HCT116 (cell line): ENCODE data around the gene ZNF516. TPM values are rescaled to one million over a fixed set of nuclear protein-coding genes. Genes with fewer than 3 reads are reported as not detected.

Source experiments
- ATAC-seq: fragments of 200-7000 bp; cut with Tn5 transposase; 2 replicates; pipeline ENCODE4 v1.9.1; 2020; ENCODE audit warnings: mild to moderate bottlenecking, moderate library complexity
- BruUV-seq: library from RNA; stranded (reverse); fragments of 400-500 nt; replicated peaks from 2 replicates; lab custom pipeline; 2021; lab: Mats Ljungman, UMichigan
- CTCF ChIA-PET: fragments of 300-600 bp; sonication (Branson Sonifier 250); formaldehyde crosslinking; loops from one replicate; lab custom pipeline; 2021; ENCODE audit warnings: antibody characterized with exemption; lab: Charles Lee
- POLR2A ChIA-PET: fragments of 300-600, 350-600 bp; sonication (Branson Sonifier 250); formaldehyde crosslinking; loops from one replicate; lab custom pipeline; 2021; ENCODE audit warnings: antibody characterized with exemption; lab: Charles Lee
- RAD21 ChIA-PET, 2 experiments: fragments of 300-600 bp; sonication (Branson Sonifier 250); formaldehyde crosslinking; loops; one replicate each; lab custom pipeline; 2023; ENCODE audit warnings: low total read pairs in 2 of 2; ENCODE audit not compliant: uncharacterized antibody in 2 of 2, unreplicated experiment in 2 of 2, low non-redundant PET in 1 of 2; lab: Charles Lee
- DNase-seq: peaks from one replicate; pipeline ENCODE4 v3.0.0-alpha.2; 2010; ENCODE audit warnings: low read depth, low spot score
- H2AFZ ChIP-seq: fragments of 200-600 bp; shearing (Covaris generic), sonication (generic); 2 replicates; pipeline ENCODE4 v1.6.1; 2017; ENCODE audit warnings: low read depth, mixed run types, mixed read lengths, antibody characterized with exemption, low read length; ENCODE audit not compliant: poor library complexity, severe bottlenecking
- H3K27ac ChIP-seq: 2 replicates; pipeline ENCODE4 v1.5.1; 2012; ENCODE audit warnings: low read depth, low read length
- H3K27me3 ChIP-seq: fragments of 200-600 bp; sonication (generic); 2 replicates; pipeline ENCODE4 v1.6.1; 2016; ENCODE audit warnings: mixed run types, low read length, mixed read lengths; ENCODE audit not compliant: insufficient read depth
- H3K36me3 ChIP-seq, 2 experiments: fragments of 200-500 bp in 1 of 2; fragments of 200-600 bp in 1 of 2; sonication (Bioruptor generic) in 1 of 2; sonication (generic) in 1 of 2; 2 replicates each; pipeline versions ENCODE4 v1.5.1 to v1.6.1; 2014 to 2016; ENCODE audit warnings: low read length in 2 of 2, inconsistent platforms in 1 of 2, mixed read lengths in 1 of 2, mixed run types in 1 of 2; ENCODE audit not compliant: insufficient read depth in 2 of 2, control insufficient read depth in 1 of 2
- H3K4me1 ChIP-seq, 2 experiments: fragments of 200-600 bp in 1 of 2; sonication (generic) in 1 of 2; 2 replicates each; pipeline versions ENCODE4 v1.5.1 to v1.6.1; 2012 to 2017; ENCODE audit warnings: low read length in 2 of 2, inconsistent platforms in 1 of 2, mild to moderate bottlenecking in 1 of 2, mixed read lengths in 1 of 2, mixed run types in 1 of 2, moderate library complexity in 1 of 2; ENCODE audit not compliant: insufficient read depth in 2 of 2, control insufficient read depth in 1 of 2
- H3K4me2 ChIP-seq: fragments of 200-600 bp; sonication (generic); 2 replicates; pipeline ENCODE4 v1.6.1; 2017; ENCODE audit warnings: mixed run types, low read length, mixed read lengths
- H3K4me3 ChIP-seq, 2 experiments: fragments of 200-600 bp in 1 of 2; sonication (generic) in 1 of 2; replicated peaks in 1 of 2; 2 replicates each; pipeline ENCODE4 v1.5.1; 2011 to 2016; ENCODE audit warnings: low read length in 2 of 2, control low read depth in 1 of 2, low read depth in 1 of 2, mild to moderate bottlenecking in 1 of 2, mixed read lengths in 1 of 2, mixed run types in 1 of 2
- H3K79me2 ChIP-seq: fragments of 200-600 bp; sonication (generic); 2 replicates; pipeline ENCODE4 v1.6.1; 2017; ENCODE audit warnings: mild to moderate bottlenecking, mixed run types, low read length, moderate library complexity, mixed read lengths; ENCODE audit not compliant: insufficient read depth
- H3K9ac ChIP-seq: fragments of 200-600 bp; sonication (generic); 2 replicates; pipeline ENCODE4 v1.6.1; 2016; ENCODE audit warnings: low read length, mixed read lengths
- H3K9me2 ChIP-seq: fragments of 200-600 bp; sonication (generic), shearing (Covaris generic); 2 replicates; pipeline ENCODE4 v1.6.1; 2017; ENCODE audit warnings: mixed run types, mild to moderate bottlenecking, moderate library complexity; ENCODE audit not compliant: insufficient read depth
- H3K9me3 ChIP-seq, 2 experiments: fragments of 200-500 bp in 1 of 2; fragments of 200-600 bp in 1 of 2; sonication (Bioruptor generic) in 1 of 2; sonication (generic) in 1 of 2; 2 replicates each; pipeline ENCODE4 v1.6.1; 2014 to 2017; ENCODE audit warnings: low read length in 2 of 2, mixed read lengths in 2 of 2, inconsistent platforms in 1 of 2, low read depth in 1 of 2, mild to moderate bottlenecking in 1 of 2, mixed run types in 1 of 2, moderate library complexity in 1 of 2; ENCODE audit not compliant: control insufficient read depth in 1 of 2, insufficient read depth in 1 of 2
- H4K20me1 ChIP-seq: fragments of 200-600 bp; sonication (generic), shearing (Covaris generic); 2 replicates; pipeline ENCODE4 v1.6.1; 2017; ENCODE audit warnings: mixed run types, mild to moderate bottlenecking, moderate library complexity; ENCODE audit not compliant: insufficient read depth
- CBX3 ChIP-seq: IDR thresholded peaks from 2 replicates; pipeline ENCODE4 v1.6.1; 2012; ENCODE audit warnings: low read depth
- EGR1 ChIP-seq: IDR thresholded peaks from 2 replicates; pipeline ENCODE4 v1.6.1; 2012; ENCODE audit warnings: low read depth
- FOSL1 ChIP-seq: IDR thresholded peaks from 2 replicates; pipeline ENCODE4 v1.6.1; 2012; ENCODE audit warnings: low read depth
- POLR2A ChIP-seq: IDR thresholded peaks from 2 replicates; pipeline ENCODE4 v1.7.0; 2011; ENCODE audit warnings: borderline replicate concordance; ENCODE audit not compliant: insufficient read depth, insufficient read length; ENCODE audit errors: extremely low read depth
- POLR2AphosphoS5 ChIP-seq: IDR thresholded peaks from 2 replicates; pipeline ENCODE4 v1.6.1; 2011; ENCODE audit warnings: mild to moderate bottlenecking, low read depth, low read length, moderate library complexity
- RAD21 ChIP-seq: IDR thresholded peaks from 2 replicates; pipeline ENCODE4 v1.6.1; 2012; ENCODE audit warnings: low read depth, mild to moderate bottlenecking
- SP1 ChIP-seq: IDR thresholded peaks from 2 replicates; pipeline ENCODE4 v1.6.1; 2012; ENCODE audit warnings: low read depth
- TCF7L2 ChIP-seq: IDR thresholded peaks from 2 replicates; pipeline ENCODE4 v1.7.0; 2011; ENCODE audit warnings: borderline replicate concordance, inconsistent platforms; ENCODE audit not compliant: insufficient read depth, insufficient read length; ENCODE audit errors: extremely low read depth
- YY1 ChIP-seq: IDR thresholded peaks from 2 replicates; pipeline ENCODE4 v1.6.1; 2011; ENCODE audit warnings: low read length, low read depth, moderate library complexity, mild to moderate bottlenecking; ENCODE audit not compliant: insufficient replicate concordance; ENCODE audit errors: extremely low read depth
- ZFX ChIP-seq: fragments of 450-650 bp; IDR thresholded peaks from 2 replicates; pipeline ENCODE4 v1.6.1; 2017
- ZNF274 ChIP-seq: fragments of 200-500 bp; sonication (Bioruptor generic); IDR thresholded peaks from 2 replicates; pipeline ENCODE4 v1.6.1; 2014; ENCODE audit warnings: mild to moderate bottlenecking, low read depth, low read length, inconsistent platforms
- intact Hi-C: fragments of 100-400 bp; cut with micrococcal nuclease; formaldehyde crosslinking; loops from 2 replicates; pipeline ENCODE4 v1.10.0; 2022
- total RNA-seq: library from RNA; stranded (reverse); gene quantifications from one replicate; pipeline ENCODE4 v1.2.1, GENCODE V29; 2021; ENCODE audit not compliant: unreplicated experiment
- TF ChIP-seq, protein P1 (sequence below): IDR thresholded peaks from 2 replicates; pipeline ENCODE4 v1.6.1; 2012
- TF ChIP-seq, protein P2 (sequence below), 3 experiments: fragments of 200-600 bp in 1 of 3; sonication (generic) in 1 of 3; IDR thresholded peaks in 2 of 3; conservative IDR thresholded peaks in 1 of 3; 2 replicates each; pipeline ENCODE4 v1.5.1; 2012 to 2017; ENCODE audit warnings: low read depth in 2 of 3, low read length in 2 of 3, antibody characterized with exemption in 1 of 3, borderline replicate concordance in 1 of 3, control low read depth in 1 of 3, mild to moderate bottlenecking in 1 of 3, mixed read lengths in 1 of 3, mixed run types in 1 of 3, moderate library complexity in 1 of 3; ENCODE audit not compliant: insufficient read depth in 1 of 3

Gene ZNF516
- total RNA-seq, 1 experiment from 2014 or later, result 32.0 TPM

DNA sequence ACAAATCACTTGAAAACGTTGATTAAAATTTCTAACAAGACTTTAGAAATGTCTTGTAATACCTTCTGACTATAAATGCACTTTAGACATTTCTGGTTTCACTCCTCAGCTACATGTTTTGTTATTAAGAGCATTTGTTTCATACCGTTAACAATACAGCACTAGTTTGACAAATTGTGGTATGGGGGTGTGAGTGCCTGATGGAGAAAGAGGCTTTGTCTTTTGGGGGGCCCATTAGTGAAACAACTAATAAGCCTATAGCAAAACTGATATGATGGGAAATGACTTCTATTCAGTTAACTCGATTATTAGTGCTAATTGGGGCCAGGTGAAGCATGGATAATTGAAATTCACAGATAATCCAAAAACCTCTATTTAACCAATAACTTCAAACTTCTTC is 30.9 kb upstream of the ZNF516 start:
- Histone ChIP-seq H3K4me1 (0 out of 4 replicates have a peak, but pooled peaks cover 0 to 4% of the 10 kb centered on the region in 2 experiments), H3K4me2 (peak overlapping the region; percentile 75), H3K9ac (no peak overlapping the region), H3K9me3 (no peaks in the 10 kb centered on the region), H4K20me1 (no peaks in the 10 kb centered on the region), H3K4me3 (no peak overlapping the region), H3K36me3 (no peaks in the 10 kb centered on the region), H3K27me3 (peaks cover 36% of the 10 kb centered on the region), H3K79me2 (no peaks in the 10 kb centered on the region), H3K27ac (no peak overlapping the region), H2AFZ (no peak overlapping the region), H3K9me2 (no peaks in the 10 kb centered on the region)
- no peak for TF ChIP-seq EGR1
- TF ChIP-seq, protein P1, sequence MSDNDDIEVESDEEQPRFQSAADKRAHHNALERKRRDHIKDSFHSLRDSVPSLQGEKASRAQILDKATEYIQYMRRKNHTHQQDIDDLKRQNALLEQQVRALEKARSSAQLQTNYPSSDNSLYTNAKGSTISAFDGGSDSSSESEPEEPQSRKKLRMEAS, result no peak
- no peak for TF ChIP-seq TCF7L2
- no peak for TF ChIP-seq SP1
- no peak for TF ChIP-seq ZNF274
- TF ChIP-seq, protein P2, sequence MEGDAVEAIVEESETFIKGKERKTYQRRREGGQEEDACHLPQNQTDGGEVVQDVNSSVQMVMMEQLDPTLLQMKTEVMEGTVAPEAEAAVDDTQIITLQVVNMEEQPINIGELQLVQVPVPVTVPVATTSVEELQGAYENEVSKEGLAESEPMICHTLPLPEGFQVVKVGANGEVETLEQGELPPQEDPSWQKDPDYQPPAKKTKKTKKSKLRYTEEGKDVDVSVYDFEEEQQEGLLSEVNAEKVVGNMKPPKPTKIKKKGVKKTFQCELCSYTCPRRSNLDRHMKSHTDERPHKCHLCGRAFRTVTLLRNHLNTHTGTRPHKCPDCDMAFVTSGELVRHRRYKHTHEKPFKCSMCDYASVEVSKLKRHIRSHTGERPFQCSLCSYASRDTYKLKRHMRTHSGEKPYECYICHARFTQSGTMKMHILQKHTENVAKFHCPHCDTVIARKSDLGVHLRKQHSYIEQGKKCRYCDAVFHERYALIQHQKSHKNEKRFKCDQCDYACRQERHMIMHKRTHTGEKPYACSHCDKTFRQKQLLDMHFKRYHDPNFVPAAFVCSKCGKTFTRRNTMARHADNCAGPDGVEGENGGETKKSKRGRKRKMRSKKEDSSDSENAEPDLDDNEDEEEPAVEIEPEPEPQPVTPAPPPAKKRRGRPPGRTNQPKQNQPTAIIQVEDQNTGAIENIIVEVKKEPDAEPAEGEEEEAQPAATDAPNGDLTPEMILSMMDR (IDR thresholded peaks at IDR 0.05 in 2 of 3, conservative IDR thresholded peaks at IDR 0.05 in 1 of 3; ENCODE audit: borderline replicate concordance in 1 of 3, insufficient read depth in 1 of 3, low read depth in 2 of 3, low read length in 2 of 3), result no peak
- no peak for TF ChIP-seq RAD21
- TF ChIP-seq FOSL1, result no peak
- no peak for TF ChIP-seq POLR2A
- TF ChIP-seq CBX3, result no peak
- no peak for TF ChIP-seq POLR2AphosphoS5
- TF ChIP-seq ZFX, result no peak
- TF ChIP-seq YY1, result no peak
- RAD21 ChIA-PET, result no interaction called here
- POLR2A ChIA-PET, result no interaction called here
- no TSS peak for BruUV-seq
- no peak for ATAC-seq
- no peak for DNase-seq
- CTCF ChIA-PET, result no interaction called here
- intact Hi-C loops, result no loop called here
